ENCODE measurements around the gene DPH6.

DNA sequence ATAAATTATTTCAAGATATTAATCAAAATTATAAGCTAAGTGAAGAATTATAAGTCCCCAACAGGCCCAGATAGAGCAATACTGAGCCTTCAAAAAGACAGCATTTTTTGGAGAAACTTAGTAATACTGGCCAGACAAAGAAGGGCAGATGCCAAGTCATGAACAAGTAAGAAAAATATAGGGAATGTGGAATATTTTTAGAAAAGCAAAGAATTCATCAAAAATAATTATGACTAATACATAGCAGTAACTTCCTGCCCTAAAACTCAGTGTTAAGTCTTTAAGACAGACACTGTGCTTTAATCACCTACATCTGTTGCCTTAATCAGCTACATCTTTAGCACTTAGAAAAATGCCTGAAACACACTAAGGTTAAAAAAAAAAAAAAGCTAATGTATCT is 31.2 kb downstream of the DPH6 start:
- TF ChIP-seq, protein P1, sequence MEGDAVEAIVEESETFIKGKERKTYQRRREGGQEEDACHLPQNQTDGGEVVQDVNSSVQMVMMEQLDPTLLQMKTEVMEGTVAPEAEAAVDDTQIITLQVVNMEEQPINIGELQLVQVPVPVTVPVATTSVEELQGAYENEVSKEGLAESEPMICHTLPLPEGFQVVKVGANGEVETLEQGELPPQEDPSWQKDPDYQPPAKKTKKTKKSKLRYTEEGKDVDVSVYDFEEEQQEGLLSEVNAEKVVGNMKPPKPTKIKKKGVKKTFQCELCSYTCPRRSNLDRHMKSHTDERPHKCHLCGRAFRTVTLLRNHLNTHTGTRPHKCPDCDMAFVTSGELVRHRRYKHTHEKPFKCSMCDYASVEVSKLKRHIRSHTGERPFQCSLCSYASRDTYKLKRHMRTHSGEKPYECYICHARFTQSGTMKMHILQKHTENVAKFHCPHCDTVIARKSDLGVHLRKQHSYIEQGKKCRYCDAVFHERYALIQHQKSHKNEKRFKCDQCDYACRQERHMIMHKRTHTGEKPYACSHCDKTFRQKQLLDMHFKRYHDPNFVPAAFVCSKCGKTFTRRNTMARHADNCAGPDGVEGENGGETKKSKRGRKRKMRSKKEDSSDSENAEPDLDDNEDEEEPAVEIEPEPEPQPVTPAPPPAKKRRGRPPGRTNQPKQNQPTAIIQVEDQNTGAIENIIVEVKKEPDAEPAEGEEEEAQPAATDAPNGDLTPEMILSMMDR (IDR thresholded peaks at IDR 0.05; ENCODE audit: poor library complexity) = no peak
- TF ChIP-seq EZH2phosphoT487 (IDR thresholded peaks at IDR 0.05; ENCODE audit: low read depth, severe bottlenecking, unreplicated experiment) = no peak
